C1 segment of cervical spinal cord (tissue), 14 donors: ENCODE results near the gene GABRG3.

ENCODE experiments used
- DNase-seq, 14 donors: peaks; one replicate each; lab custom pipeline; 2025; lab: John Stamatoyannopoulos, UW

GABRG3 gene

GRCh38 chr15:27097506-27097905, 126.5 kb downstream of the GABRG3 start:
- no peak for DNase-seq

GRCh38 chr15:27101982-27102381, 131.0 kb downstream of the GABRG3 start:
- DNase-seq, result no peak

GRCh38 chr15:27111323-27111722, 140.3 kb downstream of the GABRG3 start:
- no peak for DNase-seq

- no peak for DNase-seq
Observed at GRCh38 chr15:27114473-27114872, 143.5 kb downstream of the GABRG3 start.

GRCh38 chr15:27119695-27120266, 148.8 kb downstream of the GABRG3 start:
- DNase-seq, result no peak

- DNase-seq, result no peak
Observed at GRCh38 chr15:27121672-27122071, 150.7 kb downstream of the GABRG3 start.

GRCh38 chr15:27123291-27123690, 152.3 kb downstream of the GABRG3 start:
- DNase-seq, result no peak

- DNase-seq, result no peak
Observed at GRCh38 chr15:27123808-27124207, 152.8 kb downstream of the GABRG3 start.

GRCh38 chr15:27124287-27124871, 153.4 kb downstream of the GABRG3 start:
- DNase-seq, result no peak

GRCh38 chr15:27125185-27125584, 154.2 kb downstream of the GABRG3 start:
- DNase-seq, result no peak

GRCh38 chr15:27126449-27126848, 155.5 kb downstream of the GABRG3 start:
- DNase-seq, result no peak

GRCh38 chr15:27127815-27128570, 157.0 kb downstream of the GABRG3 start:
- no peak for DNase-seq

- no peak for DNase-seq
Observed at GRCh38 chr15:27133249-27133648, 162.3 kb downstream of the GABRG3 start.

GRCh38 chr15:27134481-27134880, 163.5 kb downstream of the GABRG3 start:
- no peak for DNase-seq

- no peak for DNase-seq
Observed at GRCh38 chr15:27135151-27135550, 164.2 kb downstream of the GABRG3 start.

- no peak for DNase-seq
Observed at GRCh38 chr15:27137127-27137526, 166.1 kb downstream of the GABRG3 start.

GRCh38 chr15:27165590-27165989, 194.6 kb downstream of the GABRG3 start:
- no peak for DNase-seq

GRCh38 chr15:27166917-27167316, 195.9 kb downstream of the GABRG3 start:
- no peak for DNase-seq

GRCh38 chr15:27167738-27168137, 196.8 kb downstream of the GABRG3 start:
- no peak for DNase-seq

- no peak for DNase-seq
Observed at GRCh38 chr15:27170851-27171250, 199.9 kb downstream of the GABRG3 start.

GRCh38 chr15:27172821-27173220, 201.8 kb downstream of the GABRG3 start:
- DNase-seq, result no peak

- DNase-seq, result no peak
Observed at GRCh38 chr15:27175472-27176153, 204.6 kb downstream of the GABRG3 start.
